Neuronal stem cell (in vitro differentiated cells): ENCODE data around the gene IPO9.

Experiments
- DNase-seq: peaks from one replicate; pipeline ENCODE4 v3.0.0-alpha.2; 2013; ENCODE audit warnings: low spot score
- H2AFZ ChIP-seq: one replicate; pipeline ENCODE4 v1.6.1; 2013; ENCODE audit warnings: mild to moderate bottlenecking, low read length, inconsistent platforms
- H2AK5ac ChIP-seq: 2 replicates; pipeline ENCODE4 v1.6.1; 2013; ENCODE audit warnings: low read depth, mild to moderate bottlenecking, inconsistent platforms, low read length, moderate library complexity, mixed read lengths
- H2BK120ac ChIP-seq: 2 replicates; pipeline ENCODE4 v1.6.1; 2013; ENCODE audit warnings: low read depth, mild to moderate bottlenecking, inconsistent platforms, low read length, moderate library complexity, mixed read lengths
- H2BK12ac ChIP-seq: one replicate; pipeline ENCODE4 v1.6.1; 2013; ENCODE audit warnings: low read length, inconsistent platforms
- H2BK15ac ChIP-seq: 2 replicates; pipeline ENCODE4 v1.6.1; 2013; ENCODE audit warnings: mild to moderate bottlenecking, low read length, inconsistent platforms, mixed read lengths
- H2BK5ac ChIP-seq: one replicate; pipeline ENCODE4 v1.6.1; 2013; ENCODE audit warnings: inconsistent platforms, mild to moderate bottlenecking, low read length, moderate library complexity
- H3K14ac ChIP-seq: one replicate; pipeline ENCODE4 v1.6.1; 2013; ENCODE audit warnings: low read length, inconsistent platforms
- H3K18ac ChIP-seq: 2 replicates; pipeline ENCODE4 v1.6.1; 2013; ENCODE audit warnings: low read length, inconsistent platforms
- H3K23ac ChIP-seq: 2 replicates; pipeline ENCODE4 v1.6.1; 2013; ENCODE audit warnings: low read depth, mild to moderate bottlenecking, mixed read lengths, low read length, inconsistent platforms; ENCODE audit not compliant: poor library complexity
- H3K27ac ChIP-seq: replicated peaks from 3 replicates; pipeline ENCODE4 v1.5.1; 2013; ENCODE audit warnings: low read length, inconsistent platforms
- H3K27me3 ChIP-seq, 3 experiments: 2 replicates each; pipeline ENCODE4 v1.6.1; 2013; ENCODE audit warnings: low read length in 3 of 3, mild to moderate bottlenecking in 2 of 3, inconsistent platforms in 1 of 3, low read depth in 1 of 3, mixed read lengths in 1 of 3, moderate library complexity in 1 of 3; ENCODE audit not compliant: control insufficient read depth in 3 of 3, insufficient read depth in 3 of 3
- H3K36me3 ChIP-seq, 2 donors: replicated peaks in 1 of 2; 2 replicates each; pipeline ENCODE4 v1.6.1; 2013; ENCODE audit warnings: low read length in 2 of 2; ENCODE audit not compliant: control insufficient read depth in 2 of 2, insufficient read depth in 2 of 2
- H3K4ac ChIP-seq: 2 replicates; pipeline ENCODE4 v1.6.1; 2013; ENCODE audit warnings: inconsistent platforms, mild to moderate bottlenecking, low read length, moderate library complexity
- H3K4me1 ChIP-seq, 2 donors: 1 replicate in 1 of 2; 2 replicates in 1 of 2; pipeline ENCODE4 v1.6.1; 2013; ENCODE audit warnings: low read length in 2 of 2, low read depth in 1 of 2; ENCODE audit not compliant: control insufficient read depth in 2 of 2, insufficient read depth in 1 of 2
- H3K4me2 ChIP-seq: one replicate; pipeline ENCODE4 v1.6.1; 2013; ENCODE audit warnings: mild to moderate bottlenecking, low read length, inconsistent platforms; ENCODE audit not compliant: insufficient read depth, poor library complexity, severe bottlenecking
- H3K4me3 ChIP-seq, 2 donors: 2 replicates each; pipeline ENCODE4 v1.5.1; 2013; ENCODE audit warnings: low read length in 2 of 2, mild to moderate bottlenecking in 2 of 2, inconsistent platforms in 1 of 2, moderate library complexity in 1 of 2
- H3K79me1 ChIP-seq: one replicate; pipeline ENCODE4 v1.6.1; 2013; ENCODE audit warnings: low read depth, mild to moderate bottlenecking, inconsistent platforms, low read length, moderate library complexity
- H3K9ac ChIP-seq: one replicate; pipeline ENCODE4 v1.6.1; 2013; ENCODE audit warnings: mild to moderate bottlenecking, low read depth, low read length, inconsistent platforms; ENCODE audit not compliant: poor library complexity
- H3K9me3 ChIP-seq, 2 donors: replicated peaks in 1 of 2; 2 replicates each; pipeline versions ENCODE3 to v1.6.1; 2013; ENCODE audit warnings: low read length in 2 of 2, mild to moderate bottlenecking in 2 of 2, inconsistent platforms in 1 of 2, low read depth in 1 of 2, mixed read lengths in 1 of 2, moderate library complexity in 1 of 2; ENCODE audit not compliant: control insufficient read depth in 2 of 2, insufficient read depth in 1 of 2
- H4K8ac ChIP-seq: one replicate; pipeline ENCODE4 v1.6.1; 2013; ENCODE audit warnings: low read depth, mild to moderate bottlenecking, inconsistent platforms, low read length, moderate library complexity
- H4K91ac ChIP-seq: one replicate; pipeline ENCODE4 v1.6.1; 2013; ENCODE audit warnings: low read length, low read depth, mild to moderate bottlenecking, inconsistent platforms; ENCODE audit not compliant: poor library complexity
- WGBS, 2 donors: extraction: QIAGEN DNeasy Blood & Tissue Kit; methylation state at CpG; one replicate each; pipeline ENCODE4 v1.1.7; 2013; ENCODE audit warnings: missing lambda C conversion rate in 2 of 2, mixed read lengths in 1 of 2; ENCODE audit not compliant: insufficient read length in 2 of 2, insufficient replicate concordance in 1 of 2; ENCODE audit errors: extremely low coverage in 2 of 2; 5-methylcytosine and 5-hydroxymethylcytosine counted together

IPO9 gene

GRCh38 chr1:201795066-201795465, 33.9 kb upstream of the IPO9 start:
- Histone ChIP-seq H2BK15ac (no peak overlapping the region), H4K8ac (no peak overlapping the region), H3K27ac (no peak overlapping the region), H3K23ac (no peak overlapping the region), H3K4ac (no peak overlapping the region), H2BK12ac (no peak overlapping the region), H3K18ac (no peak overlapping the region), H3K27me3 (no peaks in the 10 kb centered on the region), H2BK5ac (no peak overlapping the region), H3K79me1 (peaks cover 4% of the 10 kb centered on the region), H3K4me1 (peaks cover 0 to 2% of the 10 kb centered on the region in 2 donors), H3K4me3 (no peak overlapping the region), H2BK120ac (no peak overlapping the region), H4K91ac (no peak overlapping the region), H3K9ac (no peak overlapping the region), H3K14ac (no peak overlapping the region), H2AK5ac (no peak overlapping the region), H3K4me2 (no peak overlapping the region), H2AFZ (no peak overlapping the region), H3K36me3 (peaks cover 65 to 96% of the 10 kb centered on the region in 2 donors), H3K9me3 (peaks cover 0 to 17% of the 10 kb centered on the region in 2 donors)
- no CpG with 5 or more reads among the region's 3 CpGs for WGBS, 2 donors
- DNase-seq = no peak

DNA sequence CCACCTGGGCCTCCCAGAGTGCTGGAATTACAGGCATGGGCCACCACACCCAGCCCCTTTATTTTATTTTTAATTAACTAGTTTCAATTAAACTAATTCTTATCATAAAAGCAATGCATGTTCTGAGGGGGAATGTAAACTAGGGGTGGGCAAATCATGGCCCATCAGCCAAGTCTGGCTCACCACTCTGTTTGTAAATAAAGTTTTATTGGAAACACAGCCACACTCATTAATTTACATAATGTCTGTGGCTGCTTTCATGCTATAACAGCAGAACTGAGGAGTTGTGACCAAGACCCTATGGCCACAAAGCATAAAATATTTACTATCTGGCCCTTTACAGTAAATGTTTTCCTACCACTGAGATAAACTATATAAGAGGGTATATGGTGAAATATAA, 28.7 kb upstream of the IPO9 start:
- no peak overlapping the region for H2BK15ac ChIP-seq
- DNase-seq = no peak
- H2BK12ac ChIP-seq = no peak overlapping the region
- no peak overlapping the region for H2AFZ ChIP-seq
- no peak overlapping the region for H2BK120ac ChIP-seq
- H3K4ac ChIP-seq = no peak overlapping the region
- H3K4me3 ChIP-seq = no peak overlapping the region
- no peak overlapping the region for H3K18ac ChIP-seq
- H4K8ac ChIP-seq = no peak overlapping the region
- H2AK5ac ChIP-seq = no peak overlapping the region
- no peak overlapping the region for H4K91ac ChIP-seq
- H3K4me2 ChIP-seq = no peak overlapping the region
- no peak overlapping the region for H3K9ac ChIP-seq
- H3K23ac ChIP-seq = no peak overlapping the region
- H3K9me3 ChIP-seq = peaks cover 0 to 16% of the 10 kb centered on the region in 2 donors
- no peak overlapping the region for H2BK5ac ChIP-seq
- no peaks in the 10 kb centered on the region for H3K4me1 ChIP-seq
- no peak overlapping the region for H3K14ac ChIP-seq
- H3K36me3 ChIP-seq = peaks cover 49 to 92% of the 10 kb centered on the region in 2 donors
- H3K27ac ChIP-seq = peak overlapping the region; percentile 49
- peaks cover 4% of the 10 kb centered on the region for H3K79me1 ChIP-seq
- no peaks in the 10 kb centered on the region for H3K27me3 ChIP-seq

- H2AFZ ChIP-seq = no peak overlapping the region
- no peak overlapping the region for H2BK12ac ChIP-seq
- H3K4ac ChIP-seq = no peak overlapping the region
- H3K27ac ChIP-seq = no peak overlapping the region
- WGBS, 2 donors = no CpG with 5 or more reads among the region's 4 CpGs
- H3K79me1 ChIP-seq = peaks cover 6% of the 10 kb centered on the region
- H4K91ac ChIP-seq = no peak overlapping the region
- no peak overlapping the region for H2BK5ac ChIP-seq
- no peak overlapping the region for H3K4me2 ChIP-seq
- H3K4me3 ChIP-seq = no peak overlapping the region
- no peaks in the 10 kb centered on the region for H3K4me1 ChIP-seq
- no peak overlapping the region for H2BK120ac ChIP-seq
- no peaks in the 10 kb centered on the region for H3K27me3 ChIP-seq
- no peak overlapping the region for H3K14ac ChIP-seq
- no peak overlapping the region for H2AK5ac ChIP-seq
- no peak for DNase-seq
- no peaks in the 10 kb centered on the region for H3K9me3 ChIP-seq
- H3K18ac ChIP-seq = no peak overlapping the region
- no peak overlapping the region for H4K8ac ChIP-seq
- H3K9ac ChIP-seq = no peak overlapping the region
- H3K23ac ChIP-seq = no peak overlapping the region
- H2BK15ac ChIP-seq = no peak overlapping the region
- H3K36me3 ChIP-seq = peaks cover 81 to 96% of the 10 kb centered on the region in 2 donors
Measured at GRCh38 chr1:201806801-201807200, 22.2 kb upstream of the IPO9 start.

- Histone ChIP-seq H3K9ac (no peak overlapping the region), H3K4ac (no peak overlapping the region), H2AFZ (no peak overlapping the region), H2BK5ac (no peak overlapping the region), H2AK5ac (no peak overlapping the region), H3K18ac (no peak overlapping the region), H3K27me3 (peaks cover 0 to 2% (median 0%) of the 10 kb centered on the region in 3 experiments), H3K79me1 (peaks cover 6% of the 10 kb centered on the region), H4K8ac (no peak overlapping the region), H3K23ac (no peak overlapping the region), H2BK12ac (no peak overlapping the region), H3K9me3 (no peaks in the 10 kb centered on the region), H2BK120ac (no peak overlapping the region), H3K4me3 (no peak overlapping the region), H3K4me1 (no peaks in the 10 kb centered on the region), H4K91ac (no peak overlapping the region), H3K36me3 (peaks cover 88 to 100% of the 10 kb centered on the region in 2 donors), H2BK15ac (no peak overlapping the region), H3K4me2 (no peak overlapping the region), H3K14ac (no peak overlapping the region), H3K27ac (no peak overlapping the region)
- WGBS, 2 donors = no CpG with 5 or more reads among the region's 11 CpGs
- no peak for DNase-seq
Measured at GRCh38 chr1:201807958-201808632, 20.9 kb upstream of the IPO9 start.
